Dermis blood vessel endothelial cell (primary cell): ENCODE results near the gene NRAP. TPM values are rescaled to one million over a fixed set of nuclear protein-coding genes. Genes with fewer than 3 reads are reported as not detected.
A peak's percentile ranks its signal among the peaks of the same experiment; 100 is the strongest.
"Not testable (repeated sequence)": the region's sequence is repeated elsewhere in the genome, so short reads cannot be mapped to it uniquely, and the experiment has no call there.

Experiments used
- DNase-seq: peaks from one replicate; pipeline ENCODE4 v3.0.0; 2010
- total RNA-seq: library from RNA; depleted of rRNA; stranded (reverse); fragments of >200 nt; gene quantifications from 2 replicates; pipeline ENCODE4 v1.2.3, GENCODE V29; 2014

The NRAP gene
- total RNA-seq, 1 donor from 2014 or later, result not detected

DNA sequence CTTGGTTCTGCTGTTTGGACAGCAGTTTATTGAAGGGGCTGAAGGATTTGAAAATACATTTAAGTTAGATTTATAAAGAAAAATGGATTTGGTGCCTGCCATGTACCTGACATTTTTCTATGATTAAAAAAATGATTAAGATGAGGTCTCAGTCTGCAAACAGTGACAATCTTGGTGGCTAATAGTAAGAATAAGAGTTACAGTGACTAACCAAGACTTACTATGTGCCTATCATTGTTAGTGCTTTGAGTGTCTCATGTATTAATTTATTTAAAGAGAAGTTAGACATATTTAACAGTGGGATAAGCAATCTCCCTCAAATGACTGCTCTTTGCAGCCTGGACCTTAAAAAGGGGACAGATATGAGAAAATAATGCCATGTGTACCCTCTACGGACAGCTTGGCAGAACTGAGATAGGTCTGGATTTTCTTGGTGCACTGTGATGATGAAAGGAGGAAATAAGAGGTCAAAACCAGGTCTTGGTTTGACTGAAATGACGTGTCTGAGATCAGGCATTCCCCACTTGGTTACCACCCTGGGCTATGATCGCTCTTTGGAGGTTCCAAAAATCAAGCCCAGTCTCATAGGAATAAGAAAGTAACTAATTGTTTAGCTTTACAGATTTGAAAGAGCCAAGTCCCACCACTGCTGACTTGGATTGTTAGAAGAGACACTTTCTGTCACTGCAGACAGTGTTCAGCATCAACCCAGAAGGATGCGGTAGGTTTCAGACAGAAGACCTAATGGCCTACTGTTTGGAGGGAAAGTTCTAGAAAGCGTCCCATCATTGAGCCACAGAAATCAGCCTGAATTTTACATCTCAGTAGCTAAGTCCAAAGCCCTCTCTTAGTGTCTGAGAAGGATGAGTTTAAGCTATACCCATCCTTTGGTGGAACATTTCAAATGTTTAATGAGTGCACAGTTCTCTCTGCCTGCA is 18.0 kb upstream of the NRAP start:
- DNase-seq, result peak; percentile 35

DNA sequence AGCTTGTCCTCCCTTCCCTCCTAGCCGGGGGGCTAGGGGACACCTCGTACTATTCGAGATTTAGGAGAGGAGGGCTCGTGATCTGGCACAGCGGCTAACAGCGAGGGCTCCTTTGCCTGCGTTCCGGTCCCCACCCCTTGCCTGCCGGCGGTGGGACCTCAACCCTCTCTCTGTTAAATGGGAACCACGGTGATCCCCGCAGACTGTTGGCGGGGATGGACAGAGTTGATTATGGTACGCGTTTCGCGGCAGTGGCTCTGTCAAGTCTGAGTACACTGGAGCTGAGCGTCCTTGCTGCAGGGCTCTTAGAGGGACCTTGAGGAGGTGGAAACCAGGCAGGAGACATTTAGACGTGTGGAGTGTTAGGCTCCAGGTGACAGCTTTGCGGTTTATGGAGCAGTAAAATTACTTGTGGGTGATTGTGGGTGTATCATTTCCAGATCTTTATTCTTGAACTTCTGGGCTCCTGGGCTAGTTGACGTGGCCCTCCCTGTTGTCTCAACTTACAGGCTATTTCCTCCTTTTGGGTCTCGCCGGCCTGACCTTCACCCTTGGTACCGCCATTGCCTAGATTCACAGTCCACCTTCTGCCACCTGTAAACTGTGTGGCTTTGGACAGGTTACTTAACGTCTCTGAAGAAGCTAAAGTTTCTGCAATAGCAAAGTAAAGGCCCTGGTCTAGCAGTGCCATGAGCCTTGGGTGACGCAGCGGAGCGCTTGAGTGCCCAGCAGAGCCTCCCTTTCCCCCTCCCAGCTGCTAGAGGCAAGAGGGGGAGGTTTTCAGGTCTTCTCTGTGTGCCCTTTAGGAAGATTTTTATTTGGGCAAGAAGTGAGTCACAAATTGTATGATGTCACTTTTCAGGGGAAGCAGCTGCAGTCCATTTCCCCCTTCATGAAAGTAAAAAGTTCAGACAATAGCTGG is 16.6 kb upstream of the NRAP start:
- peak; percentile 92 for DNase-seq

DNA sequence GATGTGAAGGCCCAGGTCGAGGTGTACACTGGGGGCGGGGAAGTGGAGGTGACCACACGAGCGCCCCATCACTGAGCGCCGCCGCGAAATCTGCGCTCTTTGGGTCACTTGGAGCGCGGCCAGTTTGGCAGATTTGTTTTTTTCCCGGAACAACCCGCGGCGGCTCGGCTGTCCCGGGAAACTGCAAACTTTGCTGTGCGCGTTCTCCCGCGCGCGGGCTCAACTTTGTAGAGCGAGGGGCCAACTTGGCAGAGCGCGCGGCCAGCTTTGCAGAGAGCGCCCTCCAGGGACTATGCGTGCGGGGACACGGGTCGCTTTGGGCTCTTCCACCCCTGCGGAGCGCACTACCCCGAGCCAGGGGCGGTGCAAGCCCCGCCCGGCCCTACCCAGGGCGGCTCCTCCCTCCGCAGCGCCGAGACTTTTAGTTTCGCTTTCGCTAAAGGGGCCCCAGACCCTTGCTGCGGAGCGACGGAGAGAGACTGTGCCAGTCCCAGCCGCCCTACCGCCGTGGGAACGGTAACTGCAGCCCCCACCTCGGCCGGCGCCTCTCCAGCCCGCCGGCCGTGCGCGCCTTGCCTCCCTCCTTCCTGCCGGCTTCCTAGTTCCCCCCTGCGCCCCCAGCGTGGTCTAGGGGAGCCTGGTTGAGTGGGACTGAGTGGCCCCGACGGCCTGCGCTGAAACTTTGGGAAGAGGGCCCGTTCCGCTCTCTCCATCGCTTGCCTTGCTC is 15.8 kb upstream of the NRAP start, which contains the start of gene CASP7:
TSS of gene CASP7 (plus strand) at position 450 of the 727 bp plus-strand sequence. CDS start 17,582 bp downstream, outside the sequence.
- peak; percentile 79 for DNase-seq

DNA sequence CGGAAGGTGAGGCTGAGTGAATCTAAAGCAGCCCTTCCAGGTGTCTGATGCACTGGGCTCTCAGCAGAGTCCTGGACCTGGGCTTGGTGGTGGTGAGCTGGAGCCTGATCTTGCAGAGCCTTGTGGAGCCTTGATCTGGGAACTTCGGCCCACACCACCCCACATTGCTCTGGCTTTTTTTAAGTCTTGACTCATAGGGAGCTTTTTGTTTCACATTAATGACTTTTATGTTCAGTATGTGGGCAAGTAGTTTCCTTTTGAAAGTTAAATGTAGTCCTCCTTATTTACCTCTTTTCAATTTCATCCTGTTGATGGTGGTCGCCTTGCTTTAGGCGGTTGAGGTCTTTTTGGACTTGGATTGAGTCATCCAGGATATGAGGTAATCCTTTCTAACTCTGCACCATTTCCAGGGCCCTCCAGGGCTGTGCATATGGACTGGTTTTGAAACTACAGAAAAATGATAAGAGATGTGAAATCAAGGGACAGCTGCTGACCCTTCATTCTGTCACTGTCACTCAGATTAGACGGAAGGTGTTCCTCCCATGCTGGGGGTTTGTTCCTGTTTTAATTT is 2.9 kb upstream of the NRAP start:
- DNase-seq, result peak; percentile 23

DNA sequence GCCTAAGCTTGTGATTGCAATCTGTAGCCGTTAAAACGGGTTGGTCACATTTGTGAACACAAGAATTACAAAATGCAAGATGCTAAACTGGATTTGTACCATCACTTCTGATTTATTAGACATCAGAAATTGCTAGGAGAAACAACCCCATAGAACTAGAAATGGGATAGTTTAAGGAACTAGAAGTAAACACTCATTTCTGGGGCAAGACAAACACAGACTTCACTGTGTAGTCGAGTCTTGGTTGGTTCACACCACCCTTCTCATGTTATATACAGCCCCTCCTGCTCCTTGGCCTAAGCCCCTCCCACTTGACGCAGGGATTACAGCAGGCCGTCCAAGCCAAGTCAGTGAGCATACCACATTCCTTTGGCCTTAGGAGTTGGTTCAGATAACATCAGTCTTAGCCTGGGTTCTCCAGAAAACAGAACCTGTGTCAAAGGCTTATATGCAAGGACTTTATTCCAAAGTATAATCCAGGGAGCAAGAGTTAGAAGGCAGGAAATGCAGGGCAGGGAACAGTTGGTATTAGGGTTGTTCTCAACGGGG is 2.0 kb upstream of the NRAP start:
- DNase-seq, result no peak

DNA sequence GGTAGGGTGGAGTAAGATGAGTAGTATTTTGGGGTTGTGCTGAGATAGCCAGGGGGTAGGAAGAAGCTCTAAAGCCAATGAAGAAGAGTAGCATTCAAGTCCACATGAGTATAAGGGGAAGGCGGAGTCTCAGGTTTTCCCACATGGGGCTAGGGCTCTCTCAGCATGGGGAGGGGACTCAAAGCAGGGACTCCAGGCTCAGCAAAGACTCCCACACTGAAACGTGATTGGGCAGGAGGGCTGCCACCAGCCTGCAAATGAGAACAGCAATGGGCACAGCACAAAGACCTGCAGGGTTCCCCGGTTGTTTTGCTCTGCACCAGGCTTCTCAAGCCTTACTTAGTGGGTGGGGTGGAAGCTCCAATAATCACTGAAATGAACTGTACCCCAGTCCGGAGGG is 1.5 kb upstream of the NRAP start:
- DNase-seq, result no peak

DNA sequence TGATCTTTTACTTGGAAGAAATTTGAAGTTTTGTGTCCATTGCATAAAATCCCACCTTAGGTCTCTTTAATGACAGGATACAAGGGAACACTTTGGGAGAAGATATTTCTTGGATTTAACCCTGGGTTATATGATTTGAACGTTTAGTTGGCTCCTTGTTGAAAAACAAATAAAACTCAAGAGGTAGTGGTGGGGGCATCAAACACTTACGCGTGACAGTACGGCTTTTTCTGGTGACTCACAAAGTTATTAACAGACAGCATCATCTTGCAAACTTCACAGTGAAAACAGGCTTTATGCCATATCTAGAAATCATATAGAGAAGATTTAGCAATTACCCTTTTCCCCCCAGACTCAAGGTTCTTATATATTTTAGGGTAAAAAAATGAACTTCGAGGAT is 699 bp downstream of the NRAP start:
- no peak for DNase-seq

DNA sequence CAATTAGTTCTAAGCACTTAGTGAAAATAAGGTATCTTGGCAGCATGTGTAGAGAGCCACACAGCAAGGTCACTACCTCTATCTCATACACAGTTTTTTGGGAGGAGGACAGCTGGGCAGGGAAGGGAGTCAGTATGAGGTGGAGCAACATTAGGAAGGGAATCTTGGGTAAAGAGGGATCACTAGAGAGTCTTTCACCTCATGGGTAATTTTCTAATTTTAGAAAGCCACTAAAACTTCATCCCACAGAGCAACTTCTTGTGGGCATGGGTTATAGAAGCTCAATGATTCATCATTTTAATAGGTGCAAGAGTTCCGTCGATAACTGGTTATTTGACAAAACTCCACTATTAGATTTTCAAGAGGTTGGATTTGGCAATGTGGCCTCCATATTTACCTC is 2.5 kb downstream of the NRAP start:
- DNase-seq, result no peak

DNA sequence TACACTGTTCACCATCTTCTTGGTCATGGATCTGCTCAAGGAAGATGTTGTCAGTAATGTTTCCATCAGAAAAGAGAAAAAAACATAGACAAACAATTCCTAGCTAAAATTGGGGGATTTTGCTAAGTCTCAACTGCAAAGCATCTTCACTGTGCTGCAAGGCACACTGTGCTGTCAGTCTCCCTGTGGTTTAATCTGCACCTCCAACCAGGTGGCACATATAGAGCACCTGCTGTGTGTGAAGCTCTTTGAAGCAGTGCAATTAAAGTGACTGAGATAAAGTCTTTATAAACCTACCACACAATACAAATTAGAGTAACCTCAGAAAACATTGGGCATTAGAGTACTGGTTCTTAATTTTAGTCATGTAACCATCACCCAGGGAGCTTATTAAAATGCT is 6.3 kb downstream of the NRAP start:
- DNase-seq, result no peak

DNA sequence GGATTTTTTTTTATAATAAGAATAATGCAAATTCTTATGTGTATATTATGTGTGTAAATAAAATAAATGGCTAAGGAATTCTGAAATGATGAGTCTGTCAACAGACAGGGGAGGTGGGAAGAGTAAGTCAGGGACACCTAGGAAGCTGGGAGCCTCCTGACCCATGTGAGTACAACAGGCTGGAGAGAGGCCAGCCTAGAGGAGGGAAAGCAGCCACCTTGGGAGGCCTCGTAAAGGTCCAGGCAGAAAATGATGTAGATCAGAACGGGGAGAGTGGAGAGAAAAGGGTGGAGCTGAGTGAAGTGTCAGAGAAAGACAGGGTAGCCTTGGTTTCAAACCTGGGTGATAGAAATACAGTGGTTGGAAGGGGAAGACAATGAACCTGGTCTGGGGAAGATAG is 6.9 kb downstream of the NRAP start:
- no peak for DNase-seq

DNA sequence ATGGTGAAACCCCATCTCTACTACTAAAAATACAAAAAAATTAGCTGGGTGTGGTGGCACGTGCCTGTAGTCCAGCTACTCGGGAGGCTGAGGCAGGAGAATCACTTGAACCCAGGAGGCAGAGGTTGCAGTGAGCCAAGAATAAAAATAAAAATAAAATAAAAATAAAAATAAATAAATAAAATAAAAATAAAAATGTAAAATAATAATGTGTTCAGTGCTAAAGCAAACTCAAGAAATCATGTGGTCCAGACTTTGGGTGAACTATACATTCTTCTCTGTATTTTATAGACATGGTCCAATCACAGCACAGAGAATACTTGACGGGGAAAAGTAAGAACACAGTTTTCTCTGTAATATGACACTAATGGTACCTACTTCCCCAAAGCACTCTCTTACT is 11.4 kb downstream of the NRAP start:
- DNase-seq, result not testable (repeated sequence)

DNA sequence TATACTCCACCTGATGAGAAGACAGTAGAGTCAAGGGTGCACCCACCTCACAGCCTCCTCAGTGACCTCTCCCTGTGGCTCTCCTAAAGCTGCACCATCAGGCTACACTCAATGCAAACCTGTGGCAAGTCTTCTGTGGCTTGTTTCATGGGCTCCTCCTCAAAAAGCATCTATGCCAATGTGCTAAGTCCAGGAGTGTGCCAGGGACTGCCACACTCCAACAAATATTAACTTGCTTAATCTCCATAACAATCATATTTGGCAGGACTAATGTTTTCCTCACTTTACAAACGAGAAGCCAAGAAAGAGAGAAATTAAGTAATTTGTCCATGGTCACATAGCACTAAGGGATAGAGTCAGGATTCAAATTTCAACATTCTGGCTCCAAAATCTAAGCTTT is 11.9 kb downstream of the NRAP start:
- DNase-seq, result no peak

DNA sequence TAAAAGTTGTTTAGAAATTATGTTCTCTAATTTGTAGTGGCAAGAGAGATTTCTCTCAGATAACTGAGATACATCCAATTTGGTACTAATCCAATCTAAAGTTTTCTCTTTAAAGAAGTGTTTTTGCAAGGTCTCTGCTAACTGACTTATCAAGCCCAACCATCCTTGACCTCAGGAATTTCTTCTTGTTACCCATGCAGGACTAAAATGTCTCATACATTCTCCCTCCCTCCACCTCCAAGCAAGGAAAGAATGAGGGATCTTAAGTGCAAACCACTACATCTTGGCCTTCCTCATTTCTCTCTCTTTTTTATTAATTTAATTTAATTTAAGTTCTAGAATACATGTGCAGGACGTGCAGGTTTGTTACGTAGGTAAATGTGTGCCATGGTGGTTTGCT is 12.8 kb downstream of the NRAP start:
- DNase-seq, result no peak

DNA sequence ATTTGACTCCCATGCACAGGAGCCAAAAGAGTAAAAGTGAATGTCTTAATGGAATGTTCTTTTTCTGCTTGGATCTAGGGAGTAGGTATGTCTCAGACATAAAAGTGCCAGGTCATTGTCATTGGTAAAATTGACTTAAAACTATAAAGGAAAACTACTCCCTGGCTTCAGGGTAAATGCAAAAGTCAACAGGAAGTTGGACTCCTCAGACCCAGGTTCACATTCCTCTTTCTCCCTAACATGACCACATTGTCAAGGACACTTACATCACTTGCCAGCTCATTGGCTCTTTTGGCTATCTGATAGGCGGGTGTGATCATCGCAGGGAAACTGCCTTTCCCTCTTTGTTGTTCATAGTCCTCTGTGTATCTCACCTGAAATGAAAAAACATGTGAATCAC is 13.7 kb downstream of the NRAP start:
- no peak for DNase-seq

DNA sequence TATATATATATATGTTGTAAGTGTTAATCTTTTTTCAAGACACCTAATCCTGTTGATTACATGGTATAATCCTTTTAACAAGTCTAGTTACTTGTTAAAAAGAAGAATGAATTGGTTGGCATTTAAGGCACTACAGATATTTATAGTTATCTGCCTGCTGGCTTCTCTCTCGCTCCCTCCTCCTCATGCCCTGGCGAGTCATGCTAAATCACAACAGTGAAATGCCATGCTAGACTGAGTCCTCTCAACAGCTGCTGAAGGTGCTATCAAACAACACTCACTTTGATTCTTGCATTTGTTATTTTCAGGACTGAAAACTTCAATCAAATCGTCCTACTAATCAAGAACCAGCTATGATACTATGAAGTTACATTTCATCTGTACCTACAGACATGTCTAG is 15.4 kb downstream of the NRAP start:
- DNase-seq, result no peak

DNA sequence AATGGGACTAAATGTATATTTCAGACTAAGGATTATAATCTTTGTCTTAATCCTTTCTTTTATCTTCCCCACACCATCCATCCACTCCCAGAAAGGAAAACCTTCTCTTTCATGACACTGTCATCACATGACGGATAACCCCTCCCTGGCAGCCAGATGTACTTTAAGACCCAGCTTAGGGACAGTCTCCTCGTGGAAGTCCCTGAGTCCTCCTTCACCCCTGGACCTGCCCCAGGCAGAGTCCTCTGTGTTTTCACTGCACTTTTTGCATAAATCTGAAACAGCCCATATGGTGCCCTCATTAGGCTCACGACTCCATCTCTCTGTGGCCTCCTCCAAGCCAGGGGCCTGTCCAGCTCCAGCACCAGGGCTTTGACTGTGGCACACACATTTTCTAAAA is 16.0 kb downstream of the NRAP start:
- DNase-seq, result no peak

DNA sequence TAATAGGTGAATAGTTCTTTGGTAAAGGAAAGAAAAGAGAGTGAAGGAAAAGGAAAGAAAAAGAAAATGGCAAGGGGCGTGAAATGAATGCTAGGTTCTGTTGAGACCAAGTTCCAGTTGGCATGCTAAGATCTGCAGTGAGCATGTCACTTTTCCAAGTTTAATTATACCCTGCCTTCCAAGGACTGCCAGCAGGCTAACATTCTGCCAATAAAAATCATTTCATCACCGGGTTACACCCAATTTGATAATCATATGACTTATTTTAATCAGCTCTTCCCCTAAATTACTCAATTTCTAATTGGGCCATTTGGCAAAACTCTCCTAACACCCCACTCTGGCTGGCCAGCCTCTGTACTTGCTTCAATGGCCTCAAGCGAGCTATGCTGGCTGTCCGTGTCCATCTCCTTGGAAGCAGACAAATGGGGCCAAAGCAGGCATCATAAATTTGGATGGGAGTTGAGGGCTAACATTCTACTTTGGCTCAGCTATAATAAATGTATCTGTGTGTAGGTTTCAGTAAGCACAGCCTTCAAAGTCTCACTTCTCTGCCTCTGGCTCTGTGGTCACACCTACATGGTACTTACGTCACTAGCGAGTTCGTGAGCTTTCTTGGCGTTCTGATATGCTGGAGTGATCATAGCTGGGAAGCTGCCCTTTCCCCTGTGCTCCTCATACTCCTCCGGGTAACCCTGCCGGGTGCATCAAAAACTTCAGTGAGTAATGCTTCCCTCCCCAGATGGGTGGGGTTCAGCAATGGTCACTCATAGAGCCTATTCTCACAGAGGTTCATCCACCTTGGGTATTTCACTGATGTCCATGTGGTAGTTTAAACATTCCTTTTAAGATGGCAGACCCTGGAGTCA is 17.3 kb downstream of the NRAP start:
- no peak for DNase-seq

DNA sequence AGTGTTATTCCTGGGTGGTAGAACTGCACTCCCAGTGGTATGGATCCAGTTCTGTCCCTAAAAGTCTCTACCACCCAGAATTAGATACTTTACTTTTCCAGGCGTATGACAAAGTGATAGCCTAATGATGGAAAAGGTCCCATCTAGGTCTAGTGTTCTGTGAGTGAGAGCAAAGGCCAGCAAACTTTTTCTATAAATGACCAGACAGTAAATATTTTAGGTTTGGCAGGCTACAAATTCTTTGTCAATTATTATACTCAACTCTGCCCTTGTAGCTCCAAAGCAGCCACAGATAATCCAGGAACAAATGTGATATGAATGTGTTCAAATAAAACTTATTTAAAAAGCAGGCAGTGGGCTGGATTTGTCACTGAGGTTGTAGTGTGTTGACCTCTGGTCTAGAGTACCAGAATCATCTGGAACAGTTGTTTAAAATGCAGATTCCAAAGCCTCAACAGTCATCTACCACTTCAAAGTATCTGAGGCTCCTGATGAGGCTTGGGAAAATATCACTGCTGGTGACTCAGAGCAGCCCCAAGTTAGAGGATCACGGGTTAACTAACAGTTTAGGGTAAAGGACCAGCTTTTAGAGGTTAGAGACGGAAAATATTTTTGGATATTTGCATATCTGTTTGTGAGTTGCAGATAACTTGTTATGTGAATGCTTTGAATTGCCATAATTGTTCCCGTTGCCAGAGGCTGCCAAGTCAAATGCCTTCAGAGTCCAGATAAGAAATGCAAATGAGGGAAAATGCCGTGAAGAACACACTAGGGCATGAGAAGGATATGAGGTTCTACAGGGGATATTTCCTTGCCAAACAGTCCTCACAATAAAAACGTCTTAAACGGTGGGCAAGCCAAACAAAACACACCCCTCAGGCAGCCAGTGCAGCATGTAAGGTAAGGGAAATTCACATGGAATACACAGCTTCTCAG is 19.4 kb downstream of the NRAP start:
- peak; percentile 18 for DNase-seq

DNA sequence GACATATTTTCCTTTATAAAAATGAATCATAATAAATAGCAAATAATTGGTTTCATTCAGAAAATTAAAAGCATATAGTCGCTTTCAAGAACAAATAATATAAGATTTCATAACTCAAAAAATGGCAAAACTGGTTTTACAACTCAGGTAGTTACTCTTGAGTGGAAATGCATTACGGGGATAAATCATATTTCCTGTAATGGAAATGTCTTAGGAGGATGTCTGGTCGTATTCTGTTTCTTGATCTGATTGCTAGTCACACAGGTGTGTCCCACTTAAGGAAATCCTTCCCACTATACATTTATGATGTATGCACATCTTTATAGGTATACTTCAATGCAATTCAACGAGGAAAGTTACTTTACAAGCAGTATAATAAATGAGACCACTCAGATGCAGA is 20.7 kb downstream of the NRAP start:
- DNase-seq, result no peak

DNA sequence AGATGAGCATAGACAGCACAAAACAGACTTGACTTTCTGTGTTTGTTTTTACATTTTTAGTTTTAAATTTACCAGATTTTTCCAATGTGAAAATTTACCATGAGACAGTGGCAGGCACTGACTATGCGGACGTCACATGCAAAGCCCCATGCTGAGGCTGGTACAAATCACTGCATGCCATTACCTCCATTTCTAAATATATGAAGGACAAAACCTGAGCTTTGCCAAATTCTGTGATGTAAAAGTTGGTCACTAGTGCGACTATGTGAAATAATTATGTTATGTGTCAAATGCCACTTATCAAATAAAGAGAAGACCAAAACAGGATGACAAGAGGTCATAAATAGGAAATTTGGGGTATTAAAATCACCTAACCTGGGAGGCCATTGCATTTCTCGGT is 22.1 kb downstream of the NRAP start:
- no peak for DNase-seq
